ENCODE results near the gene PRDM5. TPM values are rescaled to one million over a fixed set of nuclear protein-coding genes. Genes with fewer than 3 reads are reported as not detected.

Gene PRDM5
- total and polyA plus RNA-seq, 9 of the 15 experiments (the other 6 are each of a cell fraction or from before 2014, with no cell fraction given) = not detected

- ChIA-PET POLR2A (no interaction called here), CTCF (ENCODE audit: low intra/inter-chr PET ratio) (no interaction called here)
- Histone ChIP-seq H4K20me1 (replicated peaks; ENCODE audit: control insufficient read depth, insufficient read depth, low read length) (no peaks in the 10 kb centered on the region), H3K9ac (ENCODE audit: insufficient read depth in 1 of 2, low read depth in 2 of 2, low read length in 2 of 2) (no peak overlapping the region), H3K4me2 (ENCODE audit: insufficient read depth, low read length) (no peak overlapping the region), H3K9me3 (replicated peaks; ENCODE audit: control insufficient read depth, insufficient read depth, low read depth, low read length) (no peaks in the 10 kb centered on the region), H3K79me2 (ENCODE audit: control insufficient read depth, insufficient read depth, low read length) (no peaks in the 10 kb centered on the region), H3K4me1 (replicated peaks in 1 of 2; ENCODE audit: control insufficient read depth in 2 of 2, insufficient read depth in 2 of 2, low read length in 2 of 2) (no peaks in the 10 kb centered on the region), H3K9me1 (ENCODE audit: control insufficient read depth, insufficient read depth, low read length) (no peaks in the 10 kb centered on the region), H2AFZ (ENCODE audit: low read depth, low read length) (no peak overlapping the region), H3K36me3 (ENCODE audit: control insufficient read depth, insufficient read depth, low read length) (no peaks in the 10 kb centered on the region), H3K27me3 (ENCODE audit: control insufficient read depth in 2 of 2, insufficient read depth in 2 of 2, low read length in 2 of 2) (no peaks in the 10 kb centered on the region), H3K4me3 (no peak overlapping the region), H3K27ac (ENCODE audit: extremely low read depth, low read depth, low read length) (no peak overlapping the region)
- 0% methylated on average over 4 of the region's 4 CpGs for WGBS (ENCODE audit: insufficient coverage, low coverage, missing lambda C conversion rate)
- no peak for FAIRE-seq
- intact Hi-C loops (cut with micrococcal nuclease) = no loop called here
- in situ Hi-C loops (cut with MboI) = no loop called here
- no TSS peak for BruUV-seq (replicated peaks)
- ATAC-seq = no peak
- DNase-seq (ENCODE audit: extremely low read depth in 1 of 4, low spot score in 3 of 4) = no peak
- TF ChIP-seq TCF7 (IDR thresholded peaks at IDR 0.05; ENCODE audit: borderline replicate concordance) = no peak
- no peak for TF ChIP-seq ZBTB1 (CRISPR knock-in tag; IDR thresholded peaks at IDR 0.05; ENCODE audit: borderline replicate concordance, low read depth)
- no peak for TF ChIP-seq RERE (CRISPR knock-in tag; IDR thresholded peaks at IDR 0.05; ENCODE audit: borderline replicate concordance)
- TF ChIP-seq TOE1 (IDR thresholded peaks at IDR 0.05; ENCODE audit: borderline replicate concordance) = no peak
- no peak for TF ChIP-seq TOE1 (CRISPR knock-in tag; IDR thresholded peaks at IDR 0.05; ENCODE audit: borderline replicate concordance, low read depth)
- TF ChIP-seq HMG20B (CRISPR knock-in tag; IDR thresholded peaks at IDR 0.05) = no peak
- TF ChIP-seq RB1 (IDR thresholded peaks at IDR 0.05; ENCODE audit: low read depth) = no peak
- TF ChIP-seq HOMEZ (CRISPR knock-in tag; IDR thresholded peaks at IDR 0.05) = no peak
- TF ChIP-seq NR1H2 (CRISPR knock-in tag; IDR thresholded peaks at IDR 0.05) = no peak
- no peak for TF ChIP-seq POLR2AphosphoS2 (IDR thresholded peaks at IDR 0.05; ENCODE audit: low read length)
- TF ChIP-seq ARID3B (CRISPR knock-in tag; IDR thresholded peaks at IDR 0.05; ENCODE audit: borderline replicate concordance) = no peak
Observed at GRCh38 chr4:120728892-120729675, 193.4 kb downstream of the PRDM5 start.
